NCI-H748 treated with DMSO at 0.1 percent for 48 hours (cell line): ENCODE measurements around the gene AGTPBP1.
A peak's percentile ranks its signal among the peaks of the same experiment; 100 is the strongest.

Experiments
- DNase-seq: peaks from one replicate; lab custom pipeline; 2025; lab: John Stamatoyannopoulos, UW

The AGTPBP1 gene

DNA sequence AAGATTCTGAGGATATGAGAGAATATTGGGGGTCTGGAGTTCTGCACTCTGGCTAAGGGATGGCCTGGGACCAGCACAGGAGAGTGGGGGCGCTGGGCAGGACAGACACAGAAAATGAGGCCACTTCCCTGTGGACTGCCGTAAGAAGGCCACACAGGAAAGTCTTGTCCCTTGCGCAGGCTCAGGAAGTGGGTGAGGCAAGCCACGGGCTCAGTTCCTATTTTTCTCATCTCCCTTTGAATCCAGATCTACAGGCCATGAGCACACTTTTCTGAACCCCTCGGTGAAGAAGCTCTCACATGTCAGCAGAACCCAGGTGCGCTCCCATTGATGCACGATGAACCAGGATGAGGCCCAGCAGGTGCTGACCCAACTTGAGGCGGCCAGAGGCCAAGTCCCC, 207.4 kb downstream of the AGTPBP1 start:
- no peak for DNase-seq

DNA sequence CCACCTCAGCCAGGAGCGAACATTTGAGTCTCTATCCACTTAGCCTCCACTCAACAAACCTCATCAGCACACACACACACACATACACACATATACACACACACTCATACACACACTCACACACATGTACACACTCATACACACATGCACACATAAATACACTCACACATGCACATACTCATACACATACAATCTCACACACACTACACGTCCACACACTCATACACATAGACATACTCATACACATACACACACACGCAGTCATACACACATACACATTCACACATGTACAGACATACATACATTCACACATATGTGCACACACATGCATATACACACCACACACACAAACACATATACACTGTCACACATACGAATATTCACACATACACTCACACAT, 208.2 kb downstream of the AGTPBP1 start:
- no peak for DNase-seq

GRCh38 chr9:85530721-85531120, 211.0 kb downstream of the AGTPBP1 start:
- DNase-seq = no peak

- no peak for DNase-seq
These were observed 213.1 kb downstream of the AGTPBP1 start for GRCh38 chr9:85528607-85529006.

DNA sequence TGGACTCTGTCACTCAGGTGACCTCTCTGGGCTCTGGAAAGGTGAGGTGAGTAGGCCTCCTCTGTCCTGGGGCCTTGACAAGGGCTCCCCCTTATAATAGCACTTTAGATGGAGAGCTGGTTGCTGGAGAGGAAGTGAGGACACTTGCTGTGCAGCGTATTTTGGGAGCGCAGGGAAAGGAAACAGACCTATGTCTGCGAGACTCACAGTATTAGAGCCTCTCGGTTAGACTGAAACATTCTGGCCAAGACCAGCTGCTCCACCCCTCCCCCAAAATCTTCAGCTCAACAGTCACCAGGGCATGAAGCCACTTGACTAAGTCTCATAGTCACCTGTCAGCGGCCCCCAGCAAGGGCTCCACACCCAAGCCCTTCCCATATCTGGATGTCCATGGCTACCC, 213.6 kb downstream of the AGTPBP1 start:
- no peak for DNase-seq

DNA sequence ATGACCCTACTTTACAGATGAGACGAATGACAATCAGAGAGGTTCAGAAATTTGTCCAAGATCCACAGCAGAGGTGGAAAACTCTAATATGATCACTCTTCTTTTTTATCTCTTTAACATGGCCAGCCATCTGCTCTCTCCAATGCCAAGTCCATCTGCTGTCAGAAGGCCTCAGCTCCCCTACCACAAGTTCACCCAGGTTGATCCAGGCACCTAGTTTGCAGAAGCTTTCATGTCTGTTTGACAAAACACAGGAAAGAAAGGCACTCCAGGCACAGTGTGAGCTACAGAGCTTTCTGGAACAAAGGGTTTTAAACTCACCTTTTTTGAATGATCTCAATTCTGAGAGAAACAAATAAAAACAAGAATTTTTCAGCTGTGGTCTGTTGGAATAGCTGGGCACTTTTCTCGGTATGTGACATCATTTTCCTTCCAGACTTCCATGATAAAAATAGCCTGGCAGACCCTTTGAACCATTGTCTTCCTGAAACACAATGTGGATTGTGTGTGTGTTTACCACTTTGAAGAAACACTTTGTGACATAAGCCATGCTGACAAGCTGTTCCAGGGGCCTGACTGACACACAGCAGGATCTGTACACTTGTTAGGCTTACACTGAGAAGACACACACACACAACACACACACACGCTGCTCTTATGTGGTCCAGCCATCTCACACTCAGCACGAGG, 214.3 kb downstream of the AGTPBP1 start:
- DNase-seq = no peak

- DNase-seq = no peak
These were observed 217.2 kb downstream of the AGTPBP1 start for GRCh38 chr9:85524531-85524930.

GRCh38 chr9:85523202-85523601, 218.6 kb downstream of the AGTPBP1 start:
- no peak for DNase-seq

GRCh38 chr9:85522459-85523092, 219.2 kb downstream of the AGTPBP1 start:
- peak; percentile 62 for DNase-seq

DNA sequence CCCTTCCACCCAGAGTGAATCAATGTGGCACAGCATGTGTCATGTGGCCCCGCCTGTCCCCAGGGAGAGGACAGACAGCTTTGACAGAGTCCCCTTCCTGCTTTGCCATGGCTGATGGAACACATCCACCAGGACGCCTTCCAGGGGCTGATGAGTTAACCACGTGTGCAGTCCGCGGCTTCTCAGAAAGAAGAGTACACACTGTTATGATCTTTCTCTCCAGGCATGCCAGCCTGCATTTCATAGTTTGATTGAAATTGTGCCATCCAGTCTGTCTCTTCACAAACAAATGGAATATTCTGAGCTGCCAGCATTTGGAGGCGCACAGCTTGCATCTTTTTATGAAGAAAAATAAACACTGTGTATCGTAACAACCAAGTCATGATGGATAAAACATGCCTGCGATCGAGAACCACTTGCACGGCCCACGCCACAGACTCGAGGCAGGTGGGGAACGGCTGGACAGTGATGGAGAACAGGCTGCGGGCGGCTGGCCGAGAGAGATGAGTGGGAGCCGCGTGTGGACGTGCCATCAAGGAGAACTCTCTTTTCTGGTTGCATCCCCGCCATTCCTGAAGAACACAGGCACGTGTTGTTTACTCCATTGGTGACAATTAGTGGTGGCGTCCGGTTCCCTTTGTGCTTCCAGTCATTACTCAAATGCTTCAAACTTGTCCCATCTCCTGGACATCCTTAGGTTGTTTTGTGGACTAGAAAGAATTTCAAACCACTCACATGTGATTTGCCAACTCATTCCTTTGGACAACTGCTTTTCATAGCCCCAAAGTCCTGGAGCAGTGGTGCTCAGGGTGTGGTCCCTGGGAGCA, 220.2 kb downstream of the AGTPBP1 start:
- DNase-seq = no peak

DNA sequence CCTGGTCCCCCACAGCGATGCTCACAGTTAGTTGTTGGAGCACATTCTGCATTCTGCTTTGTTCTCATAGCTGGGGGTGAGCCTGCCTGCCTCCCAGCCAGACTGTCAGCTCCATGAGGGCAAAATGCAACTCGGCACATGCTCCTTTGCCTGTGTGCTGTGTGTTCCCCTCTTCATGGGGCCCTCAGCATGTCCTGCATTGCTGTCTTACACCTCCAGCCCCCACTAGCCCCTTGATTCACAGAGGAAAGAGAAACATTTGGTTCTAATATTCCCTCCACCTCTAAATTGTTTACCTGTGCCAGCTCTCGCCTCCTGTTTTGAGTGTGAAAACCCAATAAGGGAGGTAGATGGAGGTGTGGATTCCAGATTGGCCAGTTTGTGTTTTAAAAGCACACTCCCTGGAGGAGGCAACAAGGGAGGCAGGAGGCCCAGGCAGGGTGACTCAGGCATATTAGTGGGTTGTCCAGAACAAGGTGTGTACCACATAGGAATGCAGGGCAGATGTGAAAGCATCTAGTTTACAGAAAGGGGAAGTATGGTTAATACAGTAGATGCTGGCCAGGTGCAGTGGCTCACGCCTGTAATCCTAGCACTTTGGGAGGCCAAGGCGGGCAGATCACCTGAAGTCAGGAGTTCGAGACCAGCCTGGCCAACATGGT, 224.6 kb downstream of the AGTPBP1 start:
- DNase-seq = no peak

GRCh38 chr9:85516455-85516854, 225.3 kb downstream of the AGTPBP1 start:
- no peak for DNase-seq

GRCh38 chr9:85515021-85515420, 226.7 kb downstream of the AGTPBP1 start:
- no peak for DNase-seq

GRCh38 chr9:85514256-85514655, 227.5 kb downstream of the AGTPBP1 start:
- no peak for DNase-seq

DNA sequence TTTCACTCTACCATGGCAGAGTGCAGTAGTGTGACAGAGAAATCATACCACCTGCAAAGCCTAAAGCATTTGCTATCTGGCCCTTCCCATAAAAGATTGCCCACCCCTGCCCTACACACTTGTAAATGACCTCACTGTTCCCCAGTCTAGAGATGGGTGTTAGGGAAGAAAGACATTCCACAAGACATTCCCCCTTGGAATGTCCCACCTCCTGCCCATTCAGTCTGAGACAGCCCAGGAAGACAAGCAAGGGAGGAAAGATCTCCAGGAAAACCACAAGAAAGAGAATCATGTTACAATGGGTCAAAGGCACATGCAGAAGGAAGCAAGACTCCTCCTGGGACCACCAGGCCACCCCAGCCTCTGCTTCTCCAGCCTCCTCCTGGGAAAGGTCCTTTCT, 230.0 kb downstream of the AGTPBP1 start:
- no peak for DNase-seq

GRCh38 chr9:85510830-85511504, 230.8 kb downstream of the AGTPBP1 start:
- DNase-seq = no peak

- DNase-seq = no peak
These were observed 233.1 kb downstream of the AGTPBP1 start for GRCh38 chr9:85508616-85509015.

GRCh38 chr9:85505612-85506011, 236.1 kb downstream of the AGTPBP1 start:
- no peak for DNase-seq

- no peak for DNase-seq
These were observed 238.7 kb downstream of the AGTPBP1 start for GRCh38 chr9:85502815-85503655.

- DNase-seq = no peak
These were observed 239.9 kb downstream of the AGTPBP1 start for GRCh38 chr9:85501882-85502281.

DNA sequence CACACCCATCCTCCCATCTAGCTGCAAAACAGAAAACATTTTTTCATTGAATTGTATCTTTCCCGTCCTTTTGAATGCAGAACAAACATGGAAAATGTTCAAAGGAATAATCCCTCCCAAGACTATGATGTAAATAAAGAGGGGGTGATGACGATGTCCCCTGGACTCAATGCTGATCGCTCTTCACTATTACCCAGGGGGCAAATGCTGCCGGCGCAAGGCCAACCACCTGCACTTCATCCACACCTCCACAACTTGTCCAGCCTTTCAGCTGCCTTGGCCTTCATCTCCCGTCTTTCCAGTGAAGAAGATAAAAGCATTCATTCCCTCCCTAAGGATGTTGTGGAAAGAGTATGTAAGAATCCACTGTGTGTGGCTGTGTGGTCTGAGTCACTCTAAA, 240.3 kb downstream of the AGTPBP1 start:
- no peak for DNase-seq
